Measurements from ENCODE around the gene C6orf132.

Gene C6orf132

DNA sequence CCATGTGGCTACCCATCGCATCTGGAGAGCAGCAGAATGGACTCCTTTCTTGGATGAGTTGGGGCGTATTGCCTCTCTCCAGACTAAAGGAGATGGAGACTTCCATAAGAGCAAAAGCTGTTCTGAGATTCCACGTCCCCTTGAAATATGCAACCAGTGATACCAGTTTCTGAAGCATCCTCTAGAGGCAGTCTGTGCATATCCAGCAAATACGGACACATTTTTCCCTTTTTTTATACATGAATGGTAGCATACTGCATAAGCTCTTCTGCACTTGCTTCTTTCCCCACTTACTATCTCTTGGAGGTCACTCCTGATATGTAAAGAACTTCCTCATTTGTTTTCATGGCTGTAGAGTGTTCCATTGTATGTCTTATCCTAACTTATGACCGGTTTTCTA is 57.5 kb downstream of the C6orf132 start:
- H3K36me3 ChIP-seq (ENCODE audit: insufficient read depth, low read length), result no peaks in the 10 kb centered on the region; the same call in 1 of the 2 replicates
- no peaks in the 10 kb centered on the region for H3K27me3 ChIP-seq (ENCODE audit: insufficient read depth, low read length)
- no peaks in the 10 kb centered on the region for H3K9me3 ChIP-seq (ENCODE audit: low read length)
- H3K79me2 ChIP-seq (ENCODE audit: insufficient read depth, low read length), result no peaks in the 10 kb centered on the region
- H3K27ac ChIP-seq (ENCODE audit: low read depth, low read length, poor library complexity, severe bottlenecking), result no peak overlapping the region
- H3K9ac ChIP-seq (ENCODE audit: low read length), result no peak overlapping the region
- H4K20me1 ChIP-seq (ENCODE audit: insufficient read depth, low read length), result no peaks in the 10 kb centered on the region
- H3F3A ChIP-seq (ENCODE audit: insufficient read depth, low read length), result no peaks in the 10 kb centered on the region
- H3K4me2 ChIP-seq (ENCODE audit: low read length), result no peak overlapping the region
- no peak overlapping the region for H2AFZ ChIP-seq (ENCODE audit: low read length)
- TF ChIP-seq, protein P1, sequence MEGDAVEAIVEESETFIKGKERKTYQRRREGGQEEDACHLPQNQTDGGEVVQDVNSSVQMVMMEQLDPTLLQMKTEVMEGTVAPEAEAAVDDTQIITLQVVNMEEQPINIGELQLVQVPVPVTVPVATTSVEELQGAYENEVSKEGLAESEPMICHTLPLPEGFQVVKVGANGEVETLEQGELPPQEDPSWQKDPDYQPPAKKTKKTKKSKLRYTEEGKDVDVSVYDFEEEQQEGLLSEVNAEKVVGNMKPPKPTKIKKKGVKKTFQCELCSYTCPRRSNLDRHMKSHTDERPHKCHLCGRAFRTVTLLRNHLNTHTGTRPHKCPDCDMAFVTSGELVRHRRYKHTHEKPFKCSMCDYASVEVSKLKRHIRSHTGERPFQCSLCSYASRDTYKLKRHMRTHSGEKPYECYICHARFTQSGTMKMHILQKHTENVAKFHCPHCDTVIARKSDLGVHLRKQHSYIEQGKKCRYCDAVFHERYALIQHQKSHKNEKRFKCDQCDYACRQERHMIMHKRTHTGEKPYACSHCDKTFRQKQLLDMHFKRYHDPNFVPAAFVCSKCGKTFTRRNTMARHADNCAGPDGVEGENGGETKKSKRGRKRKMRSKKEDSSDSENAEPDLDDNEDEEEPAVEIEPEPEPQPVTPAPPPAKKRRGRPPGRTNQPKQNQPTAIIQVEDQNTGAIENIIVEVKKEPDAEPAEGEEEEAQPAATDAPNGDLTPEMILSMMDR (IDR thresholded peaks at IDR 0.05; ENCODE audit: low read length), result no peak
- TF ChIP-seq EZH2 (IDR thresholded peaks at IDR 0.05; ENCODE audit: borderline replicate concordance, low read length), result no peak
- no peaks in the 10 kb centered on the region for H3K4me1 ChIP-seq (ENCODE audit: insufficient read depth, low read length, severe bottlenecking)
- no peaks in the 10 kb centered on the region for H3K9me2 ChIP-seq (ENCODE audit: low read depth, low read length)
- no peak overlapping the region for H3K4me3 ChIP-seq (ENCODE audit: low read depth, low read length, poor library complexity, severe bottlenecking)

DNA sequence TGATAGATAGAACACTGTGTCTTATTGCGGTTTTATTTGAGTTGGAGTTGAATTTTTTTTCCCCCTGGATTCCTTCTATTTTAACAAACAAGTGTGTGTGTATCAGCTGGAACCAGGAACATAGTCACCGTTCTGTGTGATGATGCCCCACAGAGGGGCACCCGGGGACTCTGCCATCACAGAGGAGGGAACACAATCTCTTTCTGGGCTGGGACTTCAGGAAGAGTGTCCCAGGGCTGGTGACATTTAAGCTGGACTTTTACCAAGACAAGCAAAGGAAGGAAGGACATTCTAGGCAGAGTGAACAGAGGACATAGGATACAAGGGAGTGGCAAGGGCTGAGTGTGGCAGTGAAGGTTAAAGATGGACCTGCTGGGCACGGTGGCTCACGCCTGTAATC is 58.9 kb downstream of the C6orf132 start:
- Histone ChIP-seq H3K79me2 (ENCODE audit: insufficient read depth, low read length) (no peaks in the 10 kb centered on the region), H3F3A (ENCODE audit: insufficient read depth, low read length) (no peaks in the 10 kb centered on the region), H3K27ac (ENCODE audit: low read depth, low read length, poor library complexity, severe bottlenecking) (no peak overlapping the region), H3K4me3 (ENCODE audit: low read depth, low read length, poor library complexity, severe bottlenecking) (no peak overlapping the region), H3K9me3 (ENCODE audit: low read length) (no peaks in the 10 kb centered on the region), H2AFZ (ENCODE audit: low read length) (no peak overlapping the region), H3K4me1 (ENCODE audit: insufficient read depth, low read length, severe bottlenecking) (no peaks in the 10 kb centered on the region), H3K9me2 (ENCODE audit: low read depth, low read length) (no peaks in the 10 kb centered on the region), H3K4me2 (ENCODE audit: low read length) (no peak overlapping the region), H3K36me3 (ENCODE audit: insufficient read depth, low read length) (peaks cover 2% of the 10 kb centered on the region), H3K27me3 (ENCODE audit: insufficient read depth, low read length) (no peaks in the 10 kb centered on the region), H3K9ac (ENCODE audit: low read length) (no peak overlapping the region), H4K20me1 (ENCODE audit: insufficient read depth, low read length) (no peaks in the 10 kb centered on the region)
- no peak for TF ChIP-seq EZH2 (IDR thresholded peaks at IDR 0.05; ENCODE audit: borderline replicate concordance, low read length)
- TF ChIP-seq, protein P1 (IDR thresholded peaks at IDR 0.05; ENCODE audit: low read length), result no peak

DNA sequence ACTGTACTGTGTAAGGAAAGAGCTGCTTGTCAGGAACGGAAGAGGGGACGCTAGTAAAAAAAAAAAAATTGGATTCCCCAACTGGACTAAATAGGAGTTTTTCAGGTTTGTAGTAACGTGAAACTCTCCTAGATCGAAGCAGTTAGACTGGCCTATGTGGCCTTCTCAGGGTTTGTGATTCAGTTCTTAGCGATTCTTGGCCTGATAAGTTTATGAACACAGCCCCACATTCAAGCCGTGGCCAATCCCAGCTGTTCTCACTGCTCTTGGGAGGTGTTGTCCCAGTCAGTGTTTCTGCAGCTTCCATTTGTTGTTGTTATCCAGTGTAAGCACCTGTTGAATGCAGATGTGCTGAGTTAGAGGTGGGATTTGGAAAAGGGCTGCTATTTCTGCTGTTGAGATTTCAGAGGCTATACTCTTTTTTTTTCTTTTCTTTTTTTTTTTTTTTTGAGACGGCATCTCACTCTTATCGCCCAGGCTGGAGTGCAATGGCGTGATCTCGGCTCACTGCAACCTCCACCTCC is 62.4 kb downstream of the C6orf132 start:
- no peaks in the 10 kb centered on the region for H4K20me1 ChIP-seq (ENCODE audit: insufficient read depth, low read length)
- H3K79me2 ChIP-seq (ENCODE audit: insufficient read depth, low read length), result no peaks in the 10 kb centered on the region
- H3K9me2 ChIP-seq (ENCODE audit: low read depth, low read length), result no peaks in the 10 kb centered on the region
- H3K9me3 ChIP-seq (ENCODE audit: low read length), result no peaks in the 10 kb centered on the region
- H3K27me3 ChIP-seq (ENCODE audit: insufficient read depth, low read length), result no peaks in the 10 kb centered on the region
- H3F3A ChIP-seq (ENCODE audit: insufficient read depth, low read length), result no peaks in the 10 kb centered on the region
- H2AFZ ChIP-seq (ENCODE audit: low read length), result no peak overlapping the region
- peaks cover 23% of the 10 kb centered on the region for H3K36me3 ChIP-seq (ENCODE audit: insufficient read depth, low read length)
- H3K27ac ChIP-seq (ENCODE audit: low read depth, low read length, poor library complexity, severe bottlenecking), result no peak overlapping the region
- no peak overlapping the region for H3K9ac ChIP-seq (ENCODE audit: low read length)
- H3K4me1 ChIP-seq (ENCODE audit: insufficient read depth, low read length, severe bottlenecking), result no peaks in the 10 kb centered on the region
- no peak overlapping the region for H3K4me2 ChIP-seq (ENCODE audit: low read length)
- H3K4me3 ChIP-seq (ENCODE audit: low read depth, low read length, poor library complexity, severe bottlenecking), result no peak overlapping the region
- TF ChIP-seq, protein P1 (IDR thresholded peaks at IDR 0.05; ENCODE audit: low read length), result no peak
- no peak for TF ChIP-seq EZH2 (IDR thresholded peaks at IDR 0.05; ENCODE audit: borderline replicate concordance, low read length)

All from OCI-LY1 (cell line).